Stimulated activated CD4-positive, alpha-beta T cell treated with anti-CD3 and anti-CD28 coated beads, Interleukin-4, amount 100 ng/mL, for 48 hours (primary cell): Measurements from ENCODE around the gene DDI1.

Source experiments
- DNase-seq, 2 donors: peaks; one replicate each; pipeline ENCODE4 v3.0.0-alpha.2; 2020; ENCODE audit warnings: low read depth in 2 of 2

Gene DDI1

DNA sequence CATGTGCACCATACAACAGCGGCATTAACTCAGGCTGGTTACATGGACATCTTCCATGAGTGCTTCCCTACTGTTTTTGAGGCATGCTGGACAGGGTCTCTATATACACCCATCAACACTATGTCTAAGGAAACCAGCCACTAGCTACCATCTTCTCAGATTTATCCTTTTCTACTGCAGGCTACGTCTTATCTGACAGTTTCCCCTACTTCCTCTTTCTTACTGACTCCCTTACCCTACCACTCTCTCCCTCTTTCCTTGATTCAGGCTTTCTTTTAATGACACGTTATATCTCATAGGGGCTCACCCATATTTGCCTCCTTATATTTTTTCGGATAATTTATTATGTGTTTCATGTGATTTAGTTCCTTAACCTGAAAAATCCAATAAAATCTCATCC lies 41.8 kb downstream of the DDI1 start:
- no peak for DNase-seq

DNA sequence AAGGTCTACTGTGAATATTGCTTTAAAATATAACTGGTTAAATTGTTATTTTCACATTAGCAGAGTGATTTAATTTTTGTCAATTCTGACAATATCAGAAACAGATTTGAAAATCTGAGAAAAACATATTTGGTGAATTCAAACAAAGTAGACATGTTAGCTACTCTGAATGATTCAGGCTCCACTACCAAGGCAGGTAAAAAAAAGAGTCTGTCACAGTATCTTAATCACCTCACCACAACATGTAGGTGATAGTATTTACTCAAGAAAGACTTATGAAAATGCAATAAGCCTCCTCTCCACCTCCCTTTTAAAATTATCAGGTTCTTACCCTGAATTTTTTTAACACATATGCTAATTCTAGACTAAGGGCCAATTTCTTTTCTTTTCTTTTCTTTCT lies 42.6 kb downstream of the DDI1 start:
- no peak for DNase-seq

DNA sequence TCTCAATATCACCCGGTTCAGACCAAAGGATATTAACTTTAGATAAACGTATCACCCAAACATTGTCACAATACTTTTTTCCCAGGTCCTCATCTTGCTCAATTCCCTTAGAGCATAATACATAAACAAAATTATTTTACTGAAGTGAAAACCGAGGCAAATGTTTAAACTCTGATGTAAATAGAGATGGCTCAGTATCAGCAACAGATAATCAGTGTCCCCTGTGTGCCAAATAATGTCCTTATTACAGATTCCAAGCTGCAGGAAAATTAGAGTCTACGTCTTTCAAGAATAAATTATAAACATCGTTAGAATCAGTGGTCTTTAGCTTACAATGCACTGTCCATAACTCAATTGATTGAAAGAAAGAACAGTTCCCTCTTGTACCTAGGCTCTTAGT lies 50.2 kb downstream of the DDI1 start:
- no peak for DNase-seq
